GM12878 (cell line): ENCODE measurements around the gene LRRC7.

Source experiments
- ATF7 ChIP-seq: fragments of 450-650 bp; IDR thresholded peaks from 2 replicates; pipeline ENCODE4 v1.6.1; 2016; ENCODE audit warnings: low read depth, mild to moderate bottlenecking
- BACH1 ChIP-seq: fragments of 450-650 bp; IDR thresholded peaks from 2 replicates; pipeline ENCODE4 v1.6.1; 2017; ENCODE audit warnings: mild to moderate bottlenecking, borderline replicate concordance
- BCL11A ChIP-seq: IDR thresholded peaks from 2 replicates; pipeline ENCODE4 v1.6.1; 2011; ENCODE audit warnings: low read depth, low read length
- EP300 ChIP-seq, 2 experiments: fragments of 150-350 bp in 1 of 2; IDR thresholded peaks; 2 replicates each; pipeline ENCODE4 v1.6.1; 2011 to 2012; ENCODE audit warnings: low read depth in 2 of 2, low read length in 2 of 2, borderline replicate concordance in 1 of 2, improper control_type of control experiment in 1 of 2, inconsistent platforms in 1 of 2; ENCODE audit not compliant: control insufficient read depth in 1 of 2
- ETV6 ChIP-seq, 2 experiments: fragments of 450-650 bp in 1 of 2; IDR thresholded peaks in 1 of 2; conservative IDR thresholded peaks in 1 of 2; 2 replicates each; pipeline ENCODE4 v1.6.1; 2014; ENCODE audit warnings: antibody characterized with exemption in 1 of 2, borderline replicate concordance in 1 of 2, low read depth in 1 of 2, mild to moderate bottlenecking in 1 of 2, moderate library complexity in 1 of 2
- HDAC2 ChIP-seq: fragments of 200-600 bp; sonication (generic); IDR thresholded peaks from 2 replicates; pipeline ENCODE4 v1.6.1; 2017
- JUND ChIP-seq: IDR thresholded peaks from 2 replicates; pipeline ENCODE4 v1.6.1; 2012; ENCODE audit warnings: low read depth, mild to moderate bottlenecking, low read length, improper control_type of control experiment, moderate library complexity
- MAX ChIP-seq: IDR thresholded peaks from 2 replicates; pipeline ENCODE4 v1.6.1; 2012; ENCODE audit warnings: low read depth, low read length, improper control_type of control experiment
- RCOR1 ChIP-seq: conservative IDR thresholded peaks from 2 replicates; pipeline ENCODE4 v1.6.1; 2012; ENCODE audit warnings: low read depth, low read length, improper control_type of control experiment
- REST ChIP-seq: IDR thresholded peaks from 2 replicates; pipeline ENCODE4 v1.6.1; 2012; ENCODE audit warnings: mild to moderate bottlenecking, low read depth, low read length
- SREBF2 ChIP-seq: IDR thresholded peaks from 2 replicates; pipeline ENCODE4 v1.6.1; 2012; ENCODE audit warnings: mild to moderate bottlenecking, low read length
- TF ChIP-seq, protein P1 (sequence below), 3 experiments: IDR thresholded peaks in 2 of 3; conservative IDR thresholded peaks in 1 of 3; 2 replicates each; pipeline ENCODE4 v1.5.1; 2011; ENCODE audit warnings: low read depth in 3 of 3, low read length in 3 of 3, mild to moderate bottlenecking in 3 of 3, control low read depth in 2 of 3, moderate library complexity in 2 of 3, inconsistent platforms in 1 of 3, mixed read lengths in 1 of 3; ENCODE audit not compliant: control insufficient read depth in 2 of 3, insufficient read depth in 1 of 3; ENCODE audit errors: extremely low read depth in 1 of 3
- TF ChIP-seq, protein P2 (sequence below): IDR thresholded peaks from 2 replicates; pipeline ENCODE4 v1.6.1; 2012; ENCODE audit warnings: improper control_type of control experiment, low read depth, low read length; ENCODE audit not compliant: insufficient replicate concordance

DNA sequence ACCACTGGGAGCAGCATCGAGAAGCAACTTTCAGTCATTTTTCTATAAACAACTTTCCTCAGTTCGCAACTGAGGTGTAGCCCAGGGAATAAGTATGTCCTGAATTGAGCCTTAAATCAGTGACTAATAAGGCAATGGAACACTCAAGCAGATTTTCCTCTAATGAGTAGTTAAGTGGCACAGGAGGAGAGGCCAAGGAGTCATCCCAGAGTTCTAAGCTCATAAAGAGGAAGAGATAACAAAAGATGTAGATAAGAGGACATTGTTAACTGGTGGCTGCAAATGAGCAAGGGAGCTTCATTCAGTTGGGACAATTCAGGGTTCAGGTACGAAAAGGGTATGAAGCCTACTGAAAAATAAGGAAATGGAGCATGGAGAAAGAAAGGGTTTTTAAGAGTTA lies 573.2 kb downstream of the LRRC7 start:
- TF ChIP-seq, protein P1, sequence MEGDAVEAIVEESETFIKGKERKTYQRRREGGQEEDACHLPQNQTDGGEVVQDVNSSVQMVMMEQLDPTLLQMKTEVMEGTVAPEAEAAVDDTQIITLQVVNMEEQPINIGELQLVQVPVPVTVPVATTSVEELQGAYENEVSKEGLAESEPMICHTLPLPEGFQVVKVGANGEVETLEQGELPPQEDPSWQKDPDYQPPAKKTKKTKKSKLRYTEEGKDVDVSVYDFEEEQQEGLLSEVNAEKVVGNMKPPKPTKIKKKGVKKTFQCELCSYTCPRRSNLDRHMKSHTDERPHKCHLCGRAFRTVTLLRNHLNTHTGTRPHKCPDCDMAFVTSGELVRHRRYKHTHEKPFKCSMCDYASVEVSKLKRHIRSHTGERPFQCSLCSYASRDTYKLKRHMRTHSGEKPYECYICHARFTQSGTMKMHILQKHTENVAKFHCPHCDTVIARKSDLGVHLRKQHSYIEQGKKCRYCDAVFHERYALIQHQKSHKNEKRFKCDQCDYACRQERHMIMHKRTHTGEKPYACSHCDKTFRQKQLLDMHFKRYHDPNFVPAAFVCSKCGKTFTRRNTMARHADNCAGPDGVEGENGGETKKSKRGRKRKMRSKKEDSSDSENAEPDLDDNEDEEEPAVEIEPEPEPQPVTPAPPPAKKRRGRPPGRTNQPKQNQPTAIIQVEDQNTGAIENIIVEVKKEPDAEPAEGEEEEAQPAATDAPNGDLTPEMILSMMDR (IDR thresholded peaks at IDR 0.05 in 2 of 3, conservative IDR thresholded peaks at IDR 0.05 in 1 of 3; ENCODE audit: control insufficient read depth in 2 of 3, extremely low read depth in 1 of 3, insufficient read depth in 1 of 3, low read depth in 3 of 3, low read length in 3 of 3): no peak
- TF ChIP-seq, protein P2, sequence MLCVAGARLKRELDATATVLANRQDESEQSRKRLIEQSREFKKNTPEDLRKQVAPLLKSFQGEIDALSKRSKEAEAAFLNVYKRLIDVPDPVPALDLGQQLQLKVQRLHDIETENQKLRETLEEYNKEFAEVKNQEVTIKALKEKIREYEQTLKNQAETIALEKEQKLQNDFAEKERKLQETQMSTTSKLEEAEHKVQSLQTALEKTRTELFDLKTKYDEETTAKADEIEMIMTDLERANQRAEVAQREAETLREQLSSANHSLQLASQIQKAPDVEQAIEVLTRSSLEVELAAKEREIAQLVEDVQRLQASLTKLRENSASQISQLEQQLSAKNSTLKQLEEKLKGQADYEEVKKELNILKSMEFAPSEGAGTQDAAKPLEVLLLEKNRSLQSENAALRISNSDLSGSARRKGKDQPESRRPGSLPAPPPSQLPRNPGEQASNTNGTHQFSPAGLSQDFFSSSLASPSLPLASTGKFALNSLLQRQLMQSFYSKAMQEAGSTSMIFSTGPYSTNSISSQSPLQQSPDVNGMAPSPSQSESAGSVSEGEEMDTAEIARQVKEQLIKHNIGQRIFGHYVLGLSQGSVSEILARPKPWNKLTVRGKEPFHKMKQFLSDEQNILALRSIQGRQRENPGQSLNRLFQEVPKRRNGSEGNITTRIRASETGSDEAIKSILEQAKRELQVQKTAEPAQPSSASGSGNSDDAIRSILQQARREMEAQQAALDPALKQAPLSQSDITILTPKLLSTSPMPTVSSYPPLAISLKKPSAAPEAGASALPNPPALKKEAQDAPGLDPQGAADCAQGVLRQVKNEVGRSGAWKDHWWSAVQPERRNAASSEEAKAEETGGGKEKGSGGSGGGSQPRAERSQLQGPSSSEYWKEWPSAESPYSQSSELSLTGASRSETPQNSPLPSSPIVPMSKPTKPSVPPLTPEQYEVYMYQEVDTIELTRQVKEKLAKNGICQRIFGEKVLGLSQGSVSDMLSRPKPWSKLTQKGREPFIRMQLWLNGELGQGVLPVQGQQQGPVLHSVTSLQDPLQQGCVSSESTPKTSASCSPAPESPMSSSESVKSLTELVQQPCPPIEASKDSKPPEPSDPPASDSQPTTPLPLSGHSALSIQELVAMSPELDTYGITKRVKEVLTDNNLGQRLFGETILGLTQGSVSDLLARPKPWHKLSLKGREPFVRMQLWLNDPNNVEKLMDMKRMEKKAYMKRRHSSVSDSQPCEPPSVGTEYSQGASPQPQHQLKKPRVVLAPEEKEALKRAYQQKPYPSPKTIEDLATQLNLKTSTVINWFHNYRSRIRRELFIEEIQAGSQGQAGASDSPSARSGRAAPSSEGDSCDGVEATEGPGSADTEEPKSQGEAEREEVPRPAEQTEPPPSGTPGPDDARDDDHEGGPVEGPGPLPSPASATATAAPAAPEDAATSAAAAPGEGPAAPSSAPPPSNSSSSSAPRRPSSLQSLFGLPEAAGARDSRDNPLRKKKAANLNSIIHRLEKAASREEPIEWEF: no peak
- TF ChIP-seq ATF7 (no peak), BACH1 (no peak), REST (no peak), JUND (no peak), RCOR1 (no peak), BCL11A (no peak), EP300 (IDR thresholded peaks at IDR 0.05; ENCODE audit: borderline replicate concordance in 1 of 2, control insufficient read depth in 1 of 2, low read depth in 2 of 2, low read length in 2 of 2) (no peak), SREBF2 (no peak), MAX (no peak), HDAC2 (no peak), ETV6 (conservative IDR thresholded peaks at IDR 0.05 in 1 of 2, IDR thresholded peaks at IDR 0.05 in 1 of 2; ENCODE audit: borderline replicate concordance in 1 of 2, low read depth in 1 of 2) (no peak)
